Endothelial cell (in vitro differentiated cells): ENCODE measurements around the gene SORCS2. TPM values are rescaled to one million over a fixed set of nuclear protein-coding genes. Genes with fewer than 3 reads are reported as not detected.
"Not testable (repeated sequence)": the region's sequence is repeated elsewhere in the genome, so short reads cannot be mapped to it uniquely, and the experiment has no call there.

Source experiments
- DNase-seq: peaks from one replicate; pipeline ENCODE4 v3.0.0; 2021; ENCODE audit warnings: low spot score
- H3K27ac Mint-ChIP-seq: one replicate; pipeline ENCODE4 v1.8.0; 2021; ENCODE audit warnings: mixed read lengths, inconsistent platforms; ENCODE audit not compliant: unreplicated experiment
- H3K27me3 Mint-ChIP-seq: one replicate; pipeline ENCODE4 v1.8.0; 2021; ENCODE audit warnings: mild to moderate bottlenecking, moderate library complexity, mixed read lengths, inconsistent platforms; ENCODE audit not compliant: unreplicated experiment
- H3K36me3 Mint-ChIP-seq: one replicate; pipeline ENCODE4 v1.8.0; 2021; ENCODE audit warnings: mild to moderate bottlenecking, low read depth, mixed read lengths, inconsistent platforms; ENCODE audit not compliant: unreplicated experiment
- H3K4me1 Mint-ChIP-seq: one replicate; pipeline ENCODE4 v1.8.0; 2021; ENCODE audit warnings: mild to moderate bottlenecking, mixed read lengths, inconsistent platforms; ENCODE audit not compliant: unreplicated experiment
- H3K4me3 Mint-ChIP-seq: one replicate; pipeline ENCODE4 v1.8.0; 2021; ENCODE audit warnings: mild to moderate bottlenecking, mixed read lengths, inconsistent platforms; ENCODE audit not compliant: unreplicated experiment
- H3K9me3 Mint-ChIP-seq: one replicate; pipeline ENCODE4 v1.8.0; 2021; ENCODE audit warnings: mixed read lengths, inconsistent platforms; ENCODE audit not compliant: unreplicated experiment
- total RNA-seq: library from RNA; stranded (reverse); fragmentation: NEBNext Ultra II Directional; extraction: Animal tissue kit (Norgen Biotek cat#: 25700); gene quantifications from one replicate; pipeline ENCODE4 v1.2.1, GENCODE V29; 2021; ENCODE audit not compliant: unreplicated experiment
- TF ChIP-seq, protein P1 (sequence below): fragments of 200-600 bp; sonication (generic); IDR thresholded peaks from one replicate; pipeline ENCODE4 v1.5.0; 2021; ENCODE audit warnings: antibody characterized with exemption; ENCODE audit not compliant: unreplicated experiment

Gene SORCS2
- total RNA-seq, 1 donor from 2014 or later = 1.3 TPM

DNA sequence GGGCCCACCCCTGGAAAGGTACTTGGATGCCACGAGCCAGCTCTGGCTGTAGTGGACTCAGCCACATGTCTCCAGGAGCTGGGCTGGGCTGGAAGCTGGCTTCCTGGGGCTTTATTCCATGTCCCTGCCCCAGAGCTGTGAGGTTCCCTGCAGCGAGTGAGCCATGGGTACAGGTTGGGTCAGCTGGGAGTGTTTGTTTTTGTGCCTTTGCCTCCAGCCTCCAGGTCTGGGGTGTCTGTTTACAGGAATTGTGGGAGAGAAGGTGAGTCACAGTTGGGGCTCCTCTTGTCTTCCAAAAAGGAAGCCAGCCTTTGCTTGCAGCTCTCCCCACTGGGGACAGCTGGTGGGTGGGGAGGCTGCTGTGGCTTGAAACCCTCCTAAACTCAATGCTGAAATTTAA lies 21.5 kb downstream of the SORCS2 start:
- Mint-ChIP-seq H3K36me3 (peaks cover 10% of the 10 kb centered on the region), H3K4me3 (no peak overlapping the region), H3K27ac (no peak overlapping the region), H3K9me3 (no peaks in the 10 kb centered on the region), H3K27me3 (peaks cover 6% of the 10 kb centered on the region), H3K4me1 (peaks cover 3% of the 10 kb centered on the region)
- TF ChIP-seq, protein P1, sequence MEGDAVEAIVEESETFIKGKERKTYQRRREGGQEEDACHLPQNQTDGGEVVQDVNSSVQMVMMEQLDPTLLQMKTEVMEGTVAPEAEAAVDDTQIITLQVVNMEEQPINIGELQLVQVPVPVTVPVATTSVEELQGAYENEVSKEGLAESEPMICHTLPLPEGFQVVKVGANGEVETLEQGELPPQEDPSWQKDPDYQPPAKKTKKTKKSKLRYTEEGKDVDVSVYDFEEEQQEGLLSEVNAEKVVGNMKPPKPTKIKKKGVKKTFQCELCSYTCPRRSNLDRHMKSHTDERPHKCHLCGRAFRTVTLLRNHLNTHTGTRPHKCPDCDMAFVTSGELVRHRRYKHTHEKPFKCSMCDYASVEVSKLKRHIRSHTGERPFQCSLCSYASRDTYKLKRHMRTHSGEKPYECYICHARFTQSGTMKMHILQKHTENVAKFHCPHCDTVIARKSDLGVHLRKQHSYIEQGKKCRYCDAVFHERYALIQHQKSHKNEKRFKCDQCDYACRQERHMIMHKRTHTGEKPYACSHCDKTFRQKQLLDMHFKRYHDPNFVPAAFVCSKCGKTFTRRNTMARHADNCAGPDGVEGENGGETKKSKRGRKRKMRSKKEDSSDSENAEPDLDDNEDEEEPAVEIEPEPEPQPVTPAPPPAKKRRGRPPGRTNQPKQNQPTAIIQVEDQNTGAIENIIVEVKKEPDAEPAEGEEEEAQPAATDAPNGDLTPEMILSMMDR = no peak
- no peak for DNase-seq

DNA sequence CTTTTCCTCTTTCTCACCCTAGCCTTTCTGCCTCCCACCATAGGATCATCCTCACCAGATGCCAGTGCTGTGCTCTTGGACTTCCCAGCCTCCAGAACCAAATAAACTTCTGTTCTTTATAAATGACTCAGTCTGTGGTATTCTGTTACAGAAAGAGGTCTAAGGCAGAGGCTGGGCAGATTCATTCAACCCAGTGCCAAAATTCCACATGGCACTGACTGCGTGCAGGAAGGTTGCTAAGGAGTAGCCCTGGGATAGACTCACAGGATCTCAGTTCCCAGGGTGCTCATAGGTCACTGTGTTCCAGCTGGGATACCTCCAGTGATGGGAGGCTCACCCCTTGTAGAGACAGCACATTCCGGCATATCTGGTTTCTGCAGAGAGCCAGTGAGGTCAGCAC lies 22.0 kb downstream of the SORCS2 start:
- H3K9me3 Mint-ChIP-seq = no peaks in the 10 kb centered on the region
- H3K27me3 Mint-ChIP-seq = peaks cover 6% of the 10 kb centered on the region
- TF ChIP-seq, protein P1 = no peak
- peaks cover 3% of the 10 kb centered on the region for H3K4me1 Mint-ChIP-seq
- no peak overlapping the region for H3K4me3 Mint-ChIP-seq
- no peak for DNase-seq
- peaks cover 10% of the 10 kb centered on the region for H3K36me3 Mint-ChIP-seq
- no peak overlapping the region for H3K27ac Mint-ChIP-seq

DNA sequence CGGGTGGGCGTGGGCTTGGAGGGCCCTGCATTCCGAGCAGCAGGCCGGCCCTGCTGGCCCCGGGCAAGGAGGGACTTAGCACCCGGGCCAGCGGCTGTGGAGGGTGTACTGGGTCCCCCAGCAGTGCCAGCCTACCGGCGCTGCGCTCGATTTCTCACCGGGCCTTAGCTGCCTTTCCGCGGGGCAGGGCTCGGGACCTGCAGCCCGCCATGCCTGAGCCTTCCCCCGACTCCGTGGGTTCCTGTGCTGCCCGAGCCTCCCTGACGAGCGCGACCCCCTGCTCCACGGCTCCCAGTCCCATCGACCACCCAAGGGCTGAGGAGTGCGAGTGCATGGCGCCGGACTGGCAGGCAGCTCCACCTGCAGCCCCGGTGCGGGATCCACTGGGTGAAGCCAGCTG lies 22.8 kb downstream of the SORCS2 start:
- not testable (repeated sequence) for H3K36me3 Mint-ChIP-seq, H3K27ac Mint-ChIP-seq, H3K4me1 Mint-ChIP-seq, DNase-seq, H3K4me3 Mint-ChIP-seq, H3K9me3 Mint-ChIP-seq, H3K27me3 Mint-ChIP-seq

DNA sequence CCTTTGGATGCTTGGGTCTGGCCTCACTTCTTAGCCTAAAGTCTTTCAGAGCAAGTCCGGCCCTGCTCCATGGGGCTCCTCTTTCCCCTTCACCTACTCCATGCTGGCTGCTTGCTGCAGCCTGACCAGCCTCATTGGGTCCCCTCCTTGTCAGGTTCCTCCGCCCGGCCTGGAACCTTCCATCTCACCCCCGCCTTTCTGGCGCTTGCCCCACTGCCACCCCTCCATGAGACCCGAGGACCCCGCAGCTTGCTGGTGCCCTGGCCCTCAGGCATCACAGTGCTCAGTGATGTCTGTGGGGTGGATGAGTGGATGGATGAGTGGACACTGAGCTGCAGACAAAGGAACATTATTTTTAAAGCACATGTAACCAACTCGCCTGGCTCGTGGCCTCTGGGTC lies 24.7 kb downstream of the SORCS2 start:
- DNase-seq = no peak
- Mint-ChIP-seq H3K4me1 (peaks cover 3% of the 10 kb centered on the region), H3K27me3 (peaks cover 6% of the 10 kb centered on the region), H3K36me3 (peaks cover 10% of the 10 kb centered on the region), H3K27ac (no peak overlapping the region), H3K4me3 (no peak overlapping the region), H3K9me3 (no peaks in the 10 kb centered on the region)
- TF ChIP-seq, protein P1 = no peak

DNA sequence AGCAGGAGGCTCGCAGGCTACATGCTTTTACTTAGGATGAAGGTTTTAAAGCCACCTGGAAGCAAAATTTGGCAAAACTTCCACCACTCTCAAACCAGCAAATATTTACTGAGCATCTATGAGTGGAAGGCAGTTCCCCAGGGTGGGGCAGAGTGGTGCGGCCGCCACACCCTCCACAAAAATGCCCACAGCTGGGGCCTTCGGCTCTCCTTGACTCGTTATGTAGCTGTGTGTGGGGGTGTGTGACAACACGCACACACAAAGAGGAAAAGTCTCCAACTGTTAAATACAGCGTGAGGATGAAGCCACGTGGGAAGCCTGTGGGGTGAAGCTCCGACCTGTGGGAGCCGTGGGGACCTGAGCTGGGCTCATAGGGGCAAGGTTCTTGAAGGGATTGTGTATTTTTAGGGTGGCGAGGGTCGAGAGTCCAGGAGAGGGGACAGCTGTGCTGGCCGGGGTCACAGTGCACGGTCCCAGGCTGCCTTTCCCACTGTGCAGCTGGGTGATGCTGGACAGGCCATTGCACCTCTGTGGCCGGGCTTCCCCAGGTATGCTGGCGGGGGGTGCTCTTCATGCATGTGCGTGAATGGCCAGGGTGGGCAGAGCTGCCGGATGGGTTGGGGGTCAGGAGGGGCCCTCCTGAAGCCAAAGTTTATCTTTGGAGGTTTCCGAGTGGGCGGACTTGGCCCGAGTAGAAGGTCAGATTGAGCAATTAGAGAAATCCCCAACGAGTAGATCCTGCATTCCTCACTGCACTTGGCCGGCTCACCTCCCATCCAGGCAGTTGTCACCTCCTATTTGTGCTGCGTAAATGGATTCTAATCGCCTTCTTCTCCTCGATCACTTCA lies 25.4 kb downstream of the SORCS2 start:
- Mint-ChIP-seq H3K9me3 (no peaks in the 10 kb centered on the region), H3K27ac (no peak overlapping the region), H3K4me1 (no peaks in the 10 kb centered on the region), H3K36me3 (peaks cover 10% of the 10 kb centered on the region), H3K27me3 (peaks cover 6% of the 10 kb centered on the region), H3K4me3 (no peak overlapping the region)
- DNase-seq = no peak
- TF ChIP-seq, protein P1 = no peak
